Nasal cavity respiratory epithelium epithelial cell of viscerocranial mucosa (primary cell): ENCODE data around the gene FBXO38. TPM values are rescaled to one million over a fixed set of nuclear protein-coding genes. Genes with fewer than 3 reads are reported as not detected.

Experiments
- total RNA-seq: library from RNA; depleted of rRNA; stranded (reverse); fragments of >200 nt; gene quantifications from 2 replicates; pipeline ENCODE4 v1.2.3, GENCODE V29; 2014

FBXO38 gene
- total RNA-seq: 33.5 and 50.0 TPM in 2 replicates

GRCh38 chr5:148383564-148384379, at the start of gene FBXO38:
FBXO38 (plus strand) TSS chr5:148383958; CDS start chr5:148394777, 10,819 bp downstream.

GRCh38 chr5:148335259-148335658, 48.5 kb upstream of the FBXO38 start, which contains the start of gene SPINK9:
SPINK9 (plus strand) TSS chr5:148335559; CDS start chr5:148335614, 55 bp downstream.

Other genes with a start within 250 kb of the FBXO38 start
- not detected in 2 replicates for gene SPINK14, start 215.4 kb upstream of the FBXO38 start, total RNA-seq
- gene SPINK6, start 180.9 kb upstream of the FBXO38 start, total RNA-seq: 1.7 TPM in 1 of 2 replicates, not detected in the other
- gene MARCOL, start 145.4 kb upstream of the FBXO38 start, total RNA-seq: not detected in 2 replicates
- not detected in 2 replicates for gene SPINK13, start 115.2 kb upstream of the FBXO38 start, total RNA-seq
- 1.9 and 37.3 TPM in 2 replicates for gene SPINK7, start 71.5 kb upstream of the FBXO38 start, total RNA-seq
- gene SPINK9, start 48.4 kb upstream of the FBXO38 start, total RNA-seq: not detected in 2 replicates